Spleen (tissue), 11 donors: ENCODE data around the gene SEC14L2. TPM values are rescaled to one million over a fixed set of nuclear protein-coding genes. Genes with fewer than 3 reads are reported as not detected.

ENCODE experiments used
- DNase-seq: peaks from one replicate; pipeline ENCODE4 v3.0.0-alpha.2; 2020
- H3K27ac ChIP-seq, 8 donors: fragments of 200-600 bp; sonication (generic) in 7 of 8; 1 replicate in 4 of 8; 2 replicates in 4 of 8; pipeline versions ENCODE4 v1.5.0 to v1.8.0; 2016 to 2021; ENCODE audit warnings: inconsistent platforms in 4 of 8, mild to moderate bottlenecking in 4 of 8, moderate library complexity in 1 of 8
- H3K27me3 ChIP-seq, 7 donors: fragments of 200-600 bp; sonication (generic) in 6 of 7; replicated peaks in 1 of 7; 1 replicate in 4 of 7; 2 replicates in 3 of 7; pipeline versions ENCODE4 v1.5.0 to v1.8.0; 2016 to 2021; ENCODE audit warnings: inconsistent platforms in 3 of 7, mild to moderate bottlenecking in 1 of 7
- H3K36me3 ChIP-seq, 6 donors: fragments of 200-600 bp; sonication (generic) in 5 of 6; 1 replicate in 4 of 6; 2 replicates in 2 of 6; pipeline versions ENCODE4 v1.5.0 to v1.8.0; 2016 to 2021; ENCODE audit warnings: inconsistent platforms in 2 of 6
- H3K4me1 ChIP-seq, 6 donors: fragments of 200-600 bp; sonication (generic) in 5 of 6; 1 replicate in 3 of 6; 2 replicates in 3 of 6; pipeline versions ENCODE4 v1.5.0 to v1.8.0; 2016 to 2021; ENCODE audit warnings: inconsistent platforms in 3 of 6
- H3K4me3 ChIP-seq, 8 donors: fragments of 200-600 bp; sonication (generic) in 7 of 8; 1 replicate in 4 of 8; 2 replicates in 4 of 8; pipeline versions ENCODE4 v1.5.0 to v1.8.0; 2016 to 2021; ENCODE audit warnings: inconsistent platforms in 4 of 8, mild to moderate bottlenecking in 4 of 8, moderate library complexity in 2 of 8
- H3K9me3 ChIP-seq, 8 donors: fragments of 200-600 bp; sonication (generic) in 7 of 8; 1 replicate in 4 of 8; 2 replicates in 4 of 8; pipeline versions ENCODE4 v1.5.0 to v1.8.0; 2016 to 2021; ENCODE audit warnings: inconsistent platforms in 4 of 8
- CTCF ChIP-seq, 11 experiments: fragments of 200-600 bp in 7 of 11; fragments of 450-650 bp in 4 of 11; sonication (generic) in 4 of 11; IDR thresholded peaks in 8 of 11; conservative IDR thresholded peaks in 3 of 11; 1 replicate in 7 of 11; 2 replicates in 4 of 11; pipeline versions ENCODE4 v1.4.0 to v1.8.0; 2016 to 2021; ENCODE audit warnings: antibody characterized with exemption in 11 of 11, inconsistent platforms in 4 of 11, mild to moderate bottlenecking in 1 of 11
- POLR2A ChIP-seq, 3 donors: fragments of 450-650 bp; IDR thresholded peaks; one replicate each; pipeline ENCODE4 v1.5.1; 2017; ENCODE audit warnings: antibody characterized with exemption in 3 of 3, mild to moderate bottlenecking in 1 of 3
- POLR2AphosphoS5 ChIP-seq, 3 donors: sonication (generic); formaldehyde crosslinking; IDR thresholded peaks; one replicate each; pipeline ENCODE4 v1.5.1; 2017; ENCODE audit warnings: antibody characterized with exemption in 3 of 3
- whole genome bisulfite sequencing, 5 donors: extraction: QIAGEN DNeasy Blood & Tissue Kit in 3 of 5; methylation state at CpG; one replicate each; pipeline versions ENCODE4 v1.1.5 to v1.1.7; 2013 to 2018; 5-methylcytosine and 5-hydroxymethylcytosine counted together
- intact Hi-C: fragments of 100-400 bp; cut with DNase I; formaldehyde crosslinking; loops from one replicate; pipeline ENCODE4 v1.15.0; 2023; ENCODE audit warnings: low total_unique reads
- polyA plus RNA-seq, 3 donors: library from polyadenylated mRNA; stranded (reverse); fragments of 200-250 nt; gene quantifications; one replicate each; pipeline ENCODE4 v1.2.1, GENCODE V29; 2013
- total RNA-seq, 7 donors: library from RNA; depleted of rRNA in 3 of 7; stranded (reverse); fragments of >200 nt in 3 of 7; fragmentation: NEBNext Ultra II Directional in 4 of 7; extraction: Animal tissue kit (Norgen Biotek cat#: 25700) in 4 of 7; gene quantifications; one replicate each; pipeline versions ENCODE4 v1.1.0 to v1.2.1, GENCODE V29; 2016 to 2021
- donor health status: healthy with polysubstance abuse.
- donor health status: DM: no; HTN: no; CAD: no; lungs with moderate emphysema.
- donor health status: DM: no; HTN: no; CAD: no.
- donor health status: Bipolar disorder and iron deficiency.
- donor health status: healthy.
- donor health status: DM: no; HTN: no; CAD: no.
- donor health status: DM: yes; HTN: yes; CAD: no.

SEC14L2 gene
- total and polyA plus RNA-seq, 10 donors = 0.52 to 6.1 (median 1.7) TPM

GRCh38 chr22:30380011-30380410 lies 16.8 kb upstream of the SEC14L2 start:
- no peak overlapping the region for H3K27ac ChIP-seq
- no peaks in the 10 kb centered on the region for H3K9me3 ChIP-seq
- H3K4me3 ChIP-seq = no peak overlapping the region
- peaks cover 0 to 6% (median 0%) of the 10 kb centered on the region in 6 donors for H3K4me1 ChIP-seq
- no peak for DNase-seq
- TF ChIP-seq POLR2AphosphoS5 (IDR thresholded peaks at IDR 0.05) (no peak), POLR2A (IDR thresholded peaks at IDR 0.05) (no peak), CTCF (IDR thresholded peaks at IDR 0.05 in 8 of 11, conservative IDR thresholded peaks at IDR 0.05 in 3 of 11) (no peak)
- peaks cover 0 to 77% (median 11%) of the 10 kb centered on the region in 6 donors for H3K36me3 ChIP-seq
- intact Hi-C loops = loop anchor here (10.0 kb wide), 1 partner anchor 265 kb away; no protein-coding TSS in a partner anchor
- WGBS, 5 donors = 92 to 97% (median 96%) methylated on average over 13 to 20 of the region's 20 CpGs
- no peaks in the 10 kb centered on the region for H3K27me3 ChIP-seq

GRCh38 chr22:30381264-30381663 lies 15.6 kb upstream of the SEC14L2 start:
- Histone ChIP-seq H3K36me3 (peaks cover 0 to 71% (median 11%) of the 10 kb centered on the region in 6 donors), H3K9me3 (no peaks in the 10 kb centered on the region), H3K4me3 (no peak overlapping the region), H3K27me3 (no peaks in the 10 kb centered on the region), H3K27ac (no peak overlapping the region), H3K4me1 (peaks cover under 1 to 9% (median 5%) of the 10 kb centered on the region in 6 donors)
- no peak for DNase-seq
- intact Hi-C loops = loop anchor here (10.0 kb wide), 1 partner anchor 266 kb away; no protein-coding TSS in a partner anchor
- TF ChIP-seq CTCF (IDR thresholded peaks at IDR 0.05 in 8 of 11, conservative IDR thresholded peaks at IDR 0.05 in 3 of 11) = no peak
- no peak for TF ChIP-seq POLR2A (IDR thresholded peaks at IDR 0.05)
- no peak for TF ChIP-seq POLR2AphosphoS5 (IDR thresholded peaks at IDR 0.05)
- WGBS, 5 donors = 80 to 96% (median 86%) methylated on average over 12 of the region's 12 CpGs

GRCh38 chr22:30382340-30382739 lies 14.5 kb upstream of the SEC14L2 start:
- no peak for DNase-seq
- 93 to 98% (median 96%) methylated on average over 5 of the region's 5 CpGs for WGBS, 5 donors
- intact Hi-C loops = loop anchor here (10.0 kb wide), 1 partner anchor 268 kb away; no protein-coding TSS in a partner anchor

More at GRCh38 chr22:30382340-30382739, 14.5 kb upstream of the SEC14L2 start:
- Histone ChIP-seq H3K27me3 (no peaks in the 10 kb centered on the region), H3K36me3 (peaks cover 0 to 63% (median 11%) of the 10 kb centered on the region in 6 donors), H3K27ac (no peak overlapping the region), H3K9me3 (no peaks in the 10 kb centered on the region), H3K4me3 (no peak overlapping the region), H3K4me1 (peaks cover 6 to 16% (median 10%) of the 10 kb centered on the region in 6 donors)
- TF ChIP-seq CTCF (IDR thresholded peaks at IDR 0.05 in 8 of 11, conservative IDR thresholded peaks at IDR 0.05 in 3 of 11) = no peak
- no peak for TF ChIP-seq POLR2A (IDR thresholded peaks at IDR 0.05)
- TF ChIP-seq POLR2AphosphoS5 (IDR thresholded peaks at IDR 0.05) = no peak
